Astrocyte (in vitro differentiated cells and primary cell): ENCODE measurements around the gene PPARG.

ENCODE experiments used
- CTCF ChIP-seq: IDR thresholded peaks from 2 replicates; pipeline ENCODE4 v1.5.1; 2011; ENCODE audit warnings: low read depth, mild to moderate bottlenecking, inconsistent platforms, low read length, moderate library complexity; ENCODE audit not compliant: insufficient read depth
- EZH2 ChIP-seq: IDR thresholded peaks from 2 replicates; pipeline ENCODE4 v1.6.1; 2012; ENCODE audit warnings: mild to moderate bottlenecking, low read length, inconsistent platforms; ENCODE audit not compliant: insufficient read depth

GRCh38 chr3:12401208-12401607, 112.3 kb downstream of the PPARG start:
- TF ChIP-seq CTCF (no peak), EZH2 (no peak)
